GM18858 (cell line): ENCODE data around the gene RMND5B.
"Not testable (repeated sequence)": the region's sequence is repeated elsewhere in the genome, so short reads cannot be mapped to it uniquely, and the experiment has no call there.

Experiments used
- ATAC-seq: cut with Tn5 transposase; IDR thresholded peaks from one replicate; pipeline ENCODE4 v1.9.1; 2021; ENCODE audit not compliant: unreplicated experiment

RMND5B gene

DNA sequence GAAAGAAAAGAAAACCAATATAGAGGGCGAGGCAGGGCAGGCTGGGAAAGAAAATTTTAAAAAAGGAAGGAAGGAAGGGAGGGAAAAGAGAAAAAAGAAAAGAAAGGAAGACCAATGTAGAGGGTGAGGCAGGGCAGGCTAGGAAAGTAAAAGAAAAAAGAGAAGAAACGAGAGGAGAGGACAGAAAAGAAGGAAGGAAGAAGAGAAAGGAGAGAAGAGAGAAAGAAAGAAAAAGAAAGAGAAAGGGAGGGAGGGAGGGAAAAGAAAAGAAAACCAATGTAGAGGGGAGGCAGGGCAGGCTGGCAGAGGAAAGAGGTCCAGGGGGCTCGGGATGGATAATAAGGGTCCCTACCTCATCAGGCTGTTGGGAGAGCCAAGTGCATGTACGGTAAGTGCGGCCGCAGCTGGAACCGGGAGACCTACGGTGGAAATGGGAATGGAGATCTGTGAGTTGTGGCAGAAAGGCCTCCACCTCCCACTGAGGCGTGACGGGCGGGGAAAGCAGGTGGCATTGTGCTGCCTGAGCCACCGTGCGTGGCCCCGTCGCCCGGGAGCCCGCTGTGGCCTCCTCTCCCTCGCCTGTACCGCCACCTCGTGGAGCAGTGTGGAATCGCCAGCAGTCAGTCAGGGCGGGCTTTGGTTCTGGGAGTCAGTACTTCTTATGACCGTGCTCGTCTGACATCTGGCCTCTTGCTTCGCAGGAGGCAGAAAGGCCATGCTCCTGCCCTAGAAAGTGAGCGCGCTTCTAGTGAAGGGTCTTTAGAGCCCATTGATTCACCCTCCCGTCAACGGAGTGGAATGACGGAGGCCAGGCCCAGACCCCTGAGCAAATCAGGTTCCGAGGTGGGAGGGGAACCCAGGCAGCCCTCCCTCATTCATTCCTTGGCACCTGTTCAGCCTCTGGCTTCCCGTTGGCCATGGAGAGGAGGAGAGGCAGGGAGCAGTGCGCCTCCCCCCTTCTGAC lies 33.2 kb downstream of the RMND5B start:
- peak; percentile 77 for ATAC-seq

DNA sequence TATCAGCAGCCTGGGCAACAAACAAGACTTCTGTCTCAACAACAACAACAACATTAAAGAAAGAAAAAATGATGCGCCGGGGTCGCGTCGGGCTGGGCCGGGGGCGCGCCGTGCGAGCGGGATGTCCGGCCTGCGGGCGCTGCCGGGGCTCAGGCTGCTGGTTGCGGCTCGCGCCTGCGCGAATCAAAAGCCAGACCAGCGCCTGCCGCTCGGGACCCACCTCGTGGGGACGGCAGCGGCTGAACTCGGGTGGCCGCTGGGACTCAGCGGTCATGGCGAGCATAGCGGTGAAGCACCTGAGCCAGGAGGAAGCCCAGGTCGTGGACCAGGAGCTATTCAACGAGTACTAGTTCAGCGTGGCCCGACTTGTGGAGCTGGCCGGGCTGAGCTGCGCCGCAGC lies 34.8 kb downstream of the RMND5B start:
- ATAC-seq, result no peak

DNA sequence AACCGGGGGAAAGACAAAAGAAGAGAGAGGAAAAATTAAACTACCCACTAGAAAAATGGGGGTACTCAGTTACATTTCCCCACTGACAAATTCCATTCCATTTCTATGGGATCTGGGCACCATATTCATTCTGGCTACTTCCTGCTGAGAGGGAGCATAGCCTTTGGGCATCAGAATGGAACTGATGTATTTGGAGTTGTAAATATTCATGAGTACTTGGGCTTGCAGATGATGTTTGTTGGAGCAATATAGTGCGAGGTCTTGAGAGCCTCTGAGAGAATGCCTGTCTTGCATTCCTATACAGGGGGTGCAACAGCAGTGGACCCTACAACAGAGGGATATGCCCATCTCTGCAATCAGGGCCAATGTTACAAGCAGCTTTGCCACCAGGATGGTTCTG lies 39.6 kb downstream of the RMND5B start:
- ATAC-seq, result no peak

DNA sequence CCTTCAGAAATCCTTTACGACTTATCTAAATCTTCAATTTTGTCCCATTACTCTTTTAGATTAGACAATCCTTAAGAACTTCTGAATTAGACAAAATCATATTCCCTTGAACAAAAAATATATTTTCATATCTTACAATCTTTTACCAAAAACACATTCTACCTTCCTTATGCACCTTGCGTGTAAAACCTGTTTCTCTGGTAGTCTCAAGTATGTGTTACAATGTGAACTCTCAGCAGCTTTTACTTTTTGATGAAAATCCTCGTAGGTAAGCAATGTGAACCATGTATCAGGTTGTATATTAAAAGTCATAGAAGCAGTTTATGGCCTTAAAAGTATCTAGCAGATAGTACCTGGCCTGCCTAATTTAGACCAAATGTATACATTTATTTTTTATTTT lies 43.6 kb downstream of the RMND5B start:
- ATAC-seq, result no peak

DNA sequence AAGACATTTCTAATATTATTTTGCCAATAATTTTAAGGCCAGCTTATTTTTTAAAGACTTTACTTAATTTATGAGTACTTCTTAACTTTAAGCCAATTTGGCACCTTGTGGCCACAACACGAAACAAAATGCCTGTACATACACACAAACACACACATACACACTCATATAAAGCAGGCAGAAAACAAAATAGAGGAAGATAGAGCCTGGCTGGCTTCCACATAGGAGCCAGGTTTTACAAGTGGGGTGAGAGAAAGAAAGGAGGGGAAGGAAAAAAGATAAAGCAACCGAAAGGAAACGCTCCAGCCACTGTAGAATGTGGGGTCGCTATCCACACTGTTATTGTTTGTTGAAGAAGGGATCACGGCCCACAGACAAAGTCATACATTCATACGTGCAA lies 46.0 kb downstream of the RMND5B start:
- no peak for ATAC-seq

DNA sequence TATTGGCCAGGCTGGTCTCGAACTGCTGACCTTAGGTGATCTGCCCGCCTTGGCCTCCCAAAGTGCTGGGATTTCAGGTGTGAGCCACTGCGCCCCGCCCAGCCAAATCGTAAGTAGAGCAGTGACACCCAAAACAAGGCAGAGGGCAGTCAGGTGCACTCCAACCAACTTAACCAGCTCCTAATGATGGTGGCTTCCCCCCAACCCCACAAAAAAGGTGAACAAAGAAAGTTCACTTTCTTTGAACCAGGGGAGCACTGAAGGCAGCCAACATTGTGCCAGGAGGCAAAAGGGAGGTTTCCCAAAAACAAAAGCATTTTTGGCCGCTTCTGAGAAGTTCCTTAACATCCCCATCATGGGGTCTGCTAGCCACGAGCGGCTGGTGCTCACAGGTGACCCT lies 46.8 kb downstream of the RMND5B start:
- no peak for ATAC-seq

DNA sequence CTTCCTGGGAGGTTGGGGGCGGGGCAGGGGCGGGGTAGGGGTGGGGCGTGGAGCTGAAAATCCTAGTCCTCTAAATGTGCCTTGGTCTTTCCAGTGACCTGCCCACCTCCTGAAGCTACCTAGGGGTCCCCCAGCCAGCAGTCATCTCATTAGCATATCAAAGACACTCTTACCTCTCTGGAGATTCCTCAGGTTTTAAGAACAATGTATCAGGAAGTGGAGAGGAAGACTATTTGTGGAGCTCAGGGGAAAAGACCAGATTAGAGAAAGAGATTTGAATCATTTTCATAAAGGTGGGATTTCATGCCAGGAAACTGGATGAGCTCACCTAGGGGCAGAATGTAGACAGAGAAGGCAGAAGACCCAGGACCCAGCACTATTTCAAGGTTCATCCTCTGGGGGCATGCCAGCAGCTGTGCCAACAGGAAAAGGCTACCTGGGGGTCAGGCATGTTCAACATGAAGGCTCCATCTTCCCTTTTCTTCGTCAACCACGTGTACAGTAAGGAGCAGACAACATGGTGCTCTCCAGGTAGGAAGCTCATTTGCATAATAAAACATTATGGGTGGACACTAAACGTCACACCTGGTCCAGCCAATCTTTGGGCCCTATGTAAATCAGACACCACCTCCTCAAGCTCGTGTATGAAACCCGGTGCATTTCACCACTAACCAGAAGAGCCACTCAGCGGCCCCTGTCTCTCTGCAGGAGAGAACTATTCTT lies 49.5 kb downstream of the RMND5B start:
- no peak for ATAC-seq

DNA sequence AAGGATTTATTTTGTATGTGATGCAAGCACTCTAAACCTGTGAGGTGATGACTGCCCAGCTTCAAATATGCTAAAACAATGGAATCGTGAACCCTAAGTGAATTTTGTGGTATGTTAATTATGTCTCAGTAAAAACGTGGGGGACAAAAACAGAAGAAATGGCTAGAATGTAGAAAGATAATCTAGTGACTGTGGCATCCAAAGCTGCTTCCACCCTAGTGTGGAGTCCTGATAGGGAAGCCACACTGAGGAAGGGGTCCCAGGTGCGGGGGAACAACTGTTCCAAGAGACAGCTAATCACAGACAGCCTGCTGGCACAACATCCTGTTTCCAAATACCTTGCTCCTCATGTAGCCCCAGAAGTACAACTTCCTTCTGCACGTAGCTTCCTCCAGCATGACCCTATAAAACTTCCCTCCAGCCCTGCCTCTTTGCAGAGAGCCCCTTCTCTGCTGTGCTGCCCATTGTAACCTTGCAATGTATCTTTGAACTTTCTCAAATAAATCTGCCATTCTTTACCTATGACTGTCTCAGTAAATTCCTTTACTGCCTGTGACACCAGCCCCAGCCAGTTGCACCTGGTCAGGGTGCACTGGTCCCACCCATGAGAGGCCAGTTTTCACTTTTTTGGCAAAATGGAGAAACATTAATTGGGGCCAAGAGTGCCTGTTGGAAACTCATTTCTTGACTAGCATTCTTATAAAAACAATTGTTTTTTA lies 51.5 kb downstream of the RMND5B start:
- ATAC-seq, result no peak

DNA sequence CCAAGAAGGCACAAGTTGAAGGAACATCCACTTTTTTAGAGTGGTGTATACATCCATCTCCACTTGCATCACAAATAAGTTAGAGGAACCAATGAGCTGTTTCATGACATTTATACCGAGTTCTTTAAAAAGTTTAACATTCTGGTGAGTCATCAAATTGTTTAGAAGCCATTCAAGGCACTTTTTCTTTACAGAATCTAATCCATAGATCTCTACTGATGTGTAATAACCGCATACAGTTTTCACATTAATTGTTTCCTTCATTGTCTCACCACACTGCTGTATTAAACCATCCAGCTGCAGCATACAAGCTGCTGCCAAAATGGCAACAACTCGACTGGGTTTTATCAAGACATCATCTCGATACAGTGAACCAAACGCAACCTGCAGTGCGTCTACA lies 55.6 kb downstream of the RMND5B start:
- no peak for ATAC-seq

DNA sequence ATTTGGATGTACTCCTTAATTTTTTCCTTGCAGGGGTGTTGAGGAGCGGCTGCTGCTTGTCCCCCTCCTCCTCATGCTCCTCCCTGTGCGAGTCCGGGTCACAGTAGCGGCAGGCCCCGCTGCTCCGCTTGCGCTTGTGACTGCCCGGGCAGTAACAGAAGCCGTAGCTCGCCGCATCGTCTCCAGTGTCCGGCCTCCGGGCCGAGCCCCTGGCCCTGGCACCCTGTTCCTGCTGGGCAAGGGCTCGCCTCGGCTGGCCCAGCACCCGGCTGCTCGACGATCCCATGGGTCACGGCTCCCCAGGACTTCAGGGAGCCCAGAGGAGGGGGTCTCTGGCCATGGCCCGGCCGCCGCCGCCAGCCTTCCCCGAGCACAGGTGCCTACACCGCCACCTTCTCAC lies 56.2 kb downstream of the RMND5B start, which contains the start of gene GMCL2:
GMCL2 (minus strand) TSS at position 358 of the 400 bp plus-strand sequence; CDS start at position 286, 72 bp downstream.
- ATAC-seq, result no peak

DNA sequence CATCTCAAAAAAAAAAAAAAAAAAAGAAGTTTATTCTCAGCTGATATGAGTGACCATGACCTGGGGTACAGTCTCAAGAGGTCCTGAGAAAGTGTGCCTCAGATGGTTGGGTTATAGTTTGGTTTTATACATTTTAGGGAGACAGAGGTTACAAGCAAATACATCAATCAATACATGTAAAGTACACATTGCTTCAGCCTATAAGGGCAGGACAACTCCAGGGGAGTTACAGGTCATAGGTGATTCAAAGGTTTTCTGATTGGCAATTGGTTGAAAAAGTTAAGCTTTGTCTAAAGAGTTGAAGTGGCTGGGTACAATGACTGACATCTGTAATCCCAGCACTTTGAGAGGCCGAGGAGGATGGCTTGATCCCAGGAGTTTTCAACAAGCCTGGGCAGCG lies 58.6 kb downstream of the RMND5B start:
- ATAC-seq, result no peak

DNA sequence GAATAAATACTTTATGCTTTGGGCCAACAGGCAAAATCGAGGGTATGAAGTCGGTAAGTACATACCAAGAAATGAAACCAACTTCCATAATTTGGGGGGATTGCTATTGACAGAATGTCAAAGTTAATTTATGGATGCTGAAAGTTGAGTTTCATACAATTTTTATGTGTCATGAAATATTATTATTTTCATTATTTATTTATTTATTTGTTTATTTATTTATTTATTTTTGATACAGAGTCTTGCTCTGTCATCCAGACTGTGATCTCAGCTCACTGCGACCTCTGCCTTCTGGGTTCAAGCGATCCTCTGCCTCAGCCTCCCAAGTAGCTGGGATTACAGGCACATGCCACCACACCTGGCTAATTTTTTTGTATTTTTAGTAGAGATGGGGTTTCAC lies 60.8 kb downstream of the RMND5B start:
- ATAC-seq, result no peak

DNA sequence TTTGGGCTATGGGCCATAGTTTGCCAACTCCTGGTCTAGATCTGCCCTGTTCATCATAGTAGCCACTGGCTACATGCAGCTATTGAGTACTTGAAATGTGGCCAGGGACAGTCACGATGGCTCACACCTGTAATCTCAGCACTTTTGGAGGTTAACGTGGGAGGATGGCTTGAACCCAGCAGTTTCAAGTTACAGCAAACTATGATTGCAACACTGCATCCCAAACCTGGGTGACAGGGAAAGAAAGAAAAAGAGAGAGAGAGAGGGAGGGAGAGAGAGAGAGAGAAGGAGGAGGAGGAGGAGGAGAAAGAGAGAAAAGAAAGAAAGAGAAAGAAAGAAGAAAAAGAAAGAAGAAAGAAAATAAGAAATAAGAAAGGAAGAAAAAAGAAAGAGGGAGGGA lies 61.4 kb downstream of the RMND5B start:
- ATAC-seq, result no peak

DNA sequence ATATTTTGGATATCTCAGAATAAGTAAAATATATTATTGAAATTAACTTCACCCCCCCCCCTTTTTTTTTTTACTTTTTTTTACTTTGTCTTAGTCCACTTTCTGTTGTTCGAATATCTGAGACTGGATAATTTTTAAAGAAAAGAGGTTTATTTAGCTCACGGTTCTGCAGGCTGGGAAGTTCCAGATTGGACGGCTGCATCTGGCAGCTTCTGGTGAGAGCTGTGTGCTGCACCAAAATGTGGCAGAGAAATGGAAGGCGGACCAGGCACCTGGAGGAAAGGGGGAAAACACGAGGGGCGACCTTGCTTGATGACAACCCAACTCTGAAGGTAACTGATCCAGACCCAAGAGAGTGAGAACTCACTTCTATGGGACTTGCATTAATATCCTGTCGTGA lies 62.0 kb downstream of the RMND5B start:
- ATAC-seq, result no peak

DNA sequence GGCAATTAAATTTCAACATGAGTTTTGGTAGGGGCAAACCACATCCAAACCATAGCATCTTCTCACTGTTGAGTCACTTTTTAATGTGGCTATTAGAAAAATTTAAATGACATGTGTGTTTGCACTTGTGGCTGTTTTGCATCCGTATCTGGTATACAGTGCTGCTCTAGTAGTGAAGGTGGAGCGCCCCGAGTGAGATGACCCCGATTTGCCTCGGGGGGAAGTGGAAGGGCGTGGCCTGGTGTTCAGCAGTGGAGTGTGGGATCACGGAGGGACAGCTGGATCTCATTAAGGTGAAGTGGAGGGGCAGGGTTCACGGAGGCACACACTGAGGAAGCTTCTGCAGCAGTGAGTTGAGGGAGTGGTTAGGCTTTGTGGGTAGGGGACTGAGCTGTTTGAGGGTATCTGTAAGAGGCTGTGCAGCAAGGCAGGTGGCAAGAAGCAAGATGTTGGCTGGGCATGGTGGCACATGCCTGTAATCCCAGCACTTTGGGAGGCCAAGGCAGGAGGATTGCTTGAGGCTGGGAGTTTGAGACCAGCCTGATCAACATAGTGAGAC lies 62.5 kb downstream of the RMND5B start:
- no peak for ATAC-seq

DNA sequence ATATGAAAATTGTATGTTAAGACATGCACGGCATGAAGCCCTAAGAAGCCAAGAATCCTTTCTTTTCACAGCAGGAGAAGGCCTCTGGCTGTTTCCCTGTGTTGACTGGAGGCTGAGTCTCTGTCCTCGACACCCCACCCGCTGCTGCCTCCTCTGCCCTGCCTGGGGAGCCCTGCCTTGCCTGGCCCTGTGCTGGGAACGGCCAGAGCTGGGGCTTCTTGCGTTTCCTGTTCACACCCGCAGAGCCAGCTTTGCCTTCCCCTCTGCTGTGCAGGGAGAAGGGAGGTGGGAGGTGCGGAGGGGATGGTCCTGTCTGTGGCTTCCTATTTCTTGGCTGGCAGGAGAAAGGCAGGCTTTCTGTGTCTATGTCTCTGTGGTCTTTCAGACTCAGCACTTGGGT lies 63.2 kb downstream of the RMND5B start:
- ATAC-seq, result no peak

DNA sequence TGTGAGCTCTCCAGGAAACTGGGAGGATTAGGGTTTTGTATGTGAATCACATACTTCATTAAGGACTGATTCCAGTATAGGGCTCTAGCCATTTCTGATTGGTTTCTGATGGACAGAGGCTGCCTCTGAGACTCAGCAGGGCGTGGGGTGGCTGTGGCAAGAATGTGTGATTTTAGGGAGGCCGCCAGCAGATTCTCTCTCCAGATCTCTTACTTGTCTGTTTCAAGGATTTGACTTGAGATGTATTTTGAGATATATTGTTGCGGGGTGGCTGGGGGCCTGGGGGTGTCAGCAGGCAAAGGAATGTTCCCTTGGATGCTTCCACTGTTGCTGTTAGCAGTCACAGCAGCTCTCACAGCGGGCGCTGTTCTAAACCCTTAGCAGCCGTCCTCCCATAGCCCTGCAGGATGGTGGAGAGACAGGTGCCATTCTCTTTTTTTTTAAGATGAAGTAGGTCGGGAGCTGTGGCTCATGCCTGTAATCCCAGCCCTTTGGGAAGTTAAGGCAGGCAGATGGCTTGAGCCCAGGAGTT lies 65.5 kb downstream of the RMND5B start:
- no peak for ATAC-seq

DNA sequence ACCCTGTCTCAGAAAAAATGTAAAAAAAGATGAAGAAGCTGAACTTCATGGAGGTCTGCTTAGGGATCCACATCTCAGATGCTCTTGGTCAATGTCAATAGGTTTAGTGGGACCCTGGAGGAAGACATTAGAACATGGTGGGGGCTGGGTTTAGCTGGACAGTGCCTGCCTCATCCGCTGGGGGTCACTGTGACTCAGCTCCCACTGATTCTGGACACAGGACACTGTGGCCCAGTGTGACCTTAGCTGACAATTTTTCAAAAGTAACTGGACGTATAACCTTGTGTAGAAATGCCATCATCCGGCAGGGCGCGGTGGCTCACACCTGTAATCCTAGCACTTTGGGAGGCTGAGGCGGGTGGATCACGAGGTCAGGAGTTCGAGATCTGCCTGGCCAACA lies 66.2 kb downstream of the RMND5B start:
- ATAC-seq, result no peak

DNA sequence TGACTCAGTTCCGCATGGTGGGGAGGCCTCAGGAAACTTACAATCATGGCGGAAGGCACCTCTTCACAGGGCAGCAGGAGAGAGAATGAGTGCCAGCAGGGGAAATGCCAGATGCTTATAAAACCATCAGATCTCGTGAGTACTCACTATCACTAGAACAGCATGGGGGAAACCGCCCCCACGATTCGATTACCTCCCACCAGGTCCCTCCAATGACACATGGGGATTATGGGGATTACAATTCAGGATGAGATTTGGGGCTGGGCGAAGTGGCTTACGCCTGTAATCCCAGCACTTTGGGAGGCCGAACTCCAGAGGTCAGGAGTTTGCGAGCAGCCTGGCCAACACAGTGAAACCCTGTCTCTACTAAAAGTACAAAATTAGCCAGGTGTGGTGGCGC lies 67.3 kb downstream of the RMND5B start:
- not testable (repeated sequence) for ATAC-seq

DNA sequence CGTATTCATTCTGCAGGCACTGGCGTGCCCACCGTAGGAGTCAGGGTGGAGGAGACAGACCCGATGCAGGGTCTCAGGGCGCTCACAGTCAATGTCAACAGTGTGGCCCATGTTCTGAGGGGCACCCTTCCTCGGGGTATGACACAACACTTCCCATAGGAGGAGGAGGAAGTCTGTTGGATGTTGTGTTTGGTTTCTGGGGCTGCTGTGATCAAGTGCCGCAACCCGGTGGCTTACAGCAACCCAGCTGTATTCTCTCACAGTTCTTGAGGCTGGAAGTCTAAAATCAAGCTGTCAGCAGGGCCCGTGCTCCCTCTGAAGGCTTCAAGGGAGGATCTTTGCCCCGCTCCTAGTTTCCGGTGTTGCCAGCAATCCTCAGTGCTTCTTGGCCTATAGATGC lies 67.9 kb downstream of the RMND5B start:
- ATAC-seq, result no peak
